Stimulated activated CD8-positive, alpha-beta memory T cell treated with anti-CD3 and anti-CD28 coated beads, Interleukin-2, amount 100 ng/mL, for 1 hour (primary cell): ENCODE results near the gene GOLGA6C.
"Not testable (repeated sequence)": the region's sequence is repeated elsewhere in the genome, so short reads cannot be mapped to it uniquely, and the experiment has no call there.

Experiments used
- DNase-seq, 2 donors: peaks; one replicate each; pipeline ENCODE4 v3.0.0-alpha.2; 2020; ENCODE audit warnings: low read depth in 2 of 2

The GOLGA6C gene

GRCh38 chr15:75227112-75227511, 31.0 kb upstream of the GOLGA6C start:
- not testable (repeated sequence) for DNase-seq

- no peak for DNase-seq
These were observed 30.4 kb upstream of the GOLGA6C start for GRCh38 chr15:75227663-75228280.

GRCh38 chr15:75228787-75229186, 29.3 kb upstream of the GOLGA6C start:
- no peak for DNase-seq

GRCh38 chr15:75229191-75230015, 28.7 kb upstream of the GOLGA6C start:
- DNase-seq, result no peak

GRCh38 chr15:75230016-75230343, 28.2 kb upstream of the GOLGA6C start:
- no peak for DNase-seq

- DNase-seq, result no peak
These were observed 27.4 kb upstream of the GOLGA6C start for GRCh38 chr15:75230551-75231371.

- no peak for DNase-seq
These were observed 26.3 kb upstream of the GOLGA6C start for GRCh38 chr15:75231836-75232235.

- no peak for DNase-seq
These were observed 25.8 kb upstream of the GOLGA6C start for GRCh38 chr15:75232252-75232813.

GRCh38 chr15:75232826-75233503, 25.2 kb upstream of the GOLGA6C start:
- DNase-seq, result no peak

GRCh38 chr15:75233504-75234190, 24.5 kb upstream of the GOLGA6C start:
- no peak for DNase-seq

- DNase-seq, result no peak
These were observed 23.8 kb upstream of the GOLGA6C start for GRCh38 chr15:75234191-75234810.

GRCh38 chr15:75235051-75235673, 23.0 kb upstream of the GOLGA6C start:
- no peak for DNase-seq

GRCh38 chr15:75235760-75236729, 22.1 kb upstream of the GOLGA6C start:
- DNase-seq, result no peak

- DNase-seq, result no peak
These were observed 20.7 kb upstream of the GOLGA6C start for GRCh38 chr15:75237316-75237982.

GRCh38 chr15:75238150-75238549, 20.0 kb upstream of the GOLGA6C start:
- no peak for DNase-seq

GRCh38 chr15:75245741-75246140, 12.4 kb upstream of the GOLGA6C start:
- not testable (repeated sequence) for DNase-seq

GRCh38 chr15:75248991-75249390, 9.1 kb upstream of the GOLGA6C start:
- DNase-seq, result not testable (repeated sequence)

GRCh38 chr15:75249726-75250125, 8.4 kb upstream of the GOLGA6C start:
- DNase-seq, result no peak
